GM21390 (cell line): Measurements from ENCODE around the gene LDLRAD2.
"Not testable (repeated sequence)": the region's sequence is repeated elsewhere in the genome, so short reads cannot be mapped to it uniquely, and the experiment has no call there.

Source experiments
- ATAC-seq: cut with Tn5 transposase; IDR thresholded peaks from one replicate; pipeline ENCODE4 v1.9.1; 2021; ENCODE audit not compliant: unreplicated experiment

Gene LDLRAD2

DNA sequence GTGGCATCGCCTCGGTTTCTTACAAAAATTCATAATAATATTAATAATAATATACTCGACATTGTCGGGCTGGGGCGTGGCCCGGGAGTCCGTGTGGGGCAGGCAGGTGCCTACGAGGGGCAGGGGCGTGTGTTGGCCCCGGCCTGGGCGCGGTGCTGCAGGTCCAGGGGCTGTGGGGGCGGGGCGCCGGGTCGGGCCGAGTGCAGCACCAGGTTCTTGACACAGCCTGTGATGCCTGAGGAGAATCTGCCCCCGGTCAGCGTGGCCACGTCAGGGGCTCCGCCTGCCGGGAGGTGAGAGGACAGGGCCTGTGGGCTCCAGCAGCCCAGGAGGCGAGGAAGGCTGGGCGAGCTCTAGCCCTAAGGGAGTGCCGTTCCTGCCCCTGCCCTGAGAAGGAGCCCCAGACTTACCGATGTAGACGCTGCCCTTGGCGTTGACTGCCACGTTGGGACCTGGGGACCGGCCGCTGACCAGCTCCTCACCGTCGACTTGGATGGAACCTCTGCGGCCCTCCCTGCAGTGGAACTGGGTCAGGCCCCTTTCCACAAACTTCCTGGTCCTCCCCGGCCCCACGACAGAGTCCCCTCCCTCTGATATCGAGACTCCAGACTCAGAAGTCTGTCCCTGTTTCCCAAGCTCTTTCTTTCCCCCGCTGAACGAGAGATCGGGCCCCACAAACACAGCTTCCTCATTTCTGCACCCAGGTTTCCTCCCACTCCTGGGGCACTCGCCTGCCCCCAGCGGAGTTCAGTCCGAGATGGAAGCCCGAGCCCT, 11.3 kb downstream of the LDLRAD2 start:
- ATAC-seq = no peak

DNA sequence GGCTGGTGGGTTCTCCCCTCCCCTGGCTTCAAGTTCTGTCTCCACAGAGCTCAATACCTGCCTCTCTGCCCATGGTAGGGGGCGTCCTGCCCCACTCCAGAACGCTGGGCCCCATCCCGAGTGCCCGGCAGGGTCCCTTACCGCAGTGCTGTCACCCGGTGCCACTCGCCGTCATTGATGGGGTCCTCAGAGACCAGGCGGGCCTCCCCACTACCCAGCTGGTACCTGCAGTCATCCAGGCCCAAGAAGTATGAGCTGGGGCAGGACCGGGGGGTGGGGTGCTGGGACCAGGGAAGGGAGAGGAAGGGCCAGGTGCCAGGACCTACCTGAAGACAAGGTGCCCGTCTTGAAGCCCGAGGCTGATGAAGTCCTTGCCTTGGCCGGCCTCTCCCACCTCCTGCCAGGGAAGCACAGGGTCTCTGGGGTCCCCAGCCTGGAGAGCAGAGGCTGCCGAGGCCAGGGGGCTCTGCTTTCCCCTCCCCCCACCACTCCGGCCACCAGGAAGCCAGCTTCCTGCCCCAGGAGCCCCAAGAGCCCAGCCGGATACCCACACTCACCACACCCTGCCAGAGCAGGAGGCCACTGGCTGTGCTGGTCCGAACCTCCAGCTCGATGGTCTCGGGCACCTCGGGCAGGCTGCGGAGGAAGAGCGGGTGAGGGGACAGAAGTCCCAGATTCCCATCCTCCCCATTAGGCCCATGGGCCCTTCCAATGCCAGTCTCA, 12.1 kb downstream of the LDLRAD2 start:
- no peak for ATAC-seq

DNA sequence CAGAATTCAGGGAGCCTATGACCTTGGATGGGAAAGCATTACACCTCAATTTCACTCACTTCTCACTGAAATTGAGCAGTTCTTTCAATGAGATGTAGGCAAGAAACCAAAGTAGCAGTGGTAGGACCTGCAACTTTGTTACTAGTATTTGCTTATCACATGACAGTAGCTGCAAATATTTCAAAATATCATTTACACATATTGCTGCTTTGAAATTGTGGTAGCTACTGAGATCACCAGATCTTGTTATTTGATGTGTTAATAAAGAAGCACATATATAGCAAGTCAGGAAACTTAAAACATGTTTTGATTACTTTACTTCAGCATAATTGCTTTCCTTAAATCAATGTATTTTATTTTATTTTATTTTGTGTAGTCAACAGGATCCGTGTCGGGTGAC, 12.9 kb downstream of the LDLRAD2 start:
- no peak for ATAC-seq

DNA sequence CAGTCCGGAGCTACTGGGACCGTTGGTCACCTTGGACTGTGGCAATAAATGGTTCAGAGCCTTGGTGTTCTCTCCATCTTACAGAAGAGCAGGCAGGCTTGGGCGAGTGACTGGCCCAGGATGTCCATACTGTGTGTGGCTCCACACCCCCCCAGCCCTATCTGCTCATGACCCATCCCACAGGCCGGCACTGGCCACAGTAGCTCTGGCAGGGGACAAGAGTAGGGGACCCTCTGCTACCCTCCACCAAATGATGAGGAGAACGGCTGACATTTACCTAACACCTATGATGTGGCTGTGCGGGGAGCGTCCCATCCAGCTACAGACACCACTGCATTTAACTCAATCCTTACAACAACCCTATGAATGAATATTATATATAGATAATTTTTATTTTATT, 13.3 kb downstream of the LDLRAD2 start:
- ATAC-seq = no peak

DNA sequence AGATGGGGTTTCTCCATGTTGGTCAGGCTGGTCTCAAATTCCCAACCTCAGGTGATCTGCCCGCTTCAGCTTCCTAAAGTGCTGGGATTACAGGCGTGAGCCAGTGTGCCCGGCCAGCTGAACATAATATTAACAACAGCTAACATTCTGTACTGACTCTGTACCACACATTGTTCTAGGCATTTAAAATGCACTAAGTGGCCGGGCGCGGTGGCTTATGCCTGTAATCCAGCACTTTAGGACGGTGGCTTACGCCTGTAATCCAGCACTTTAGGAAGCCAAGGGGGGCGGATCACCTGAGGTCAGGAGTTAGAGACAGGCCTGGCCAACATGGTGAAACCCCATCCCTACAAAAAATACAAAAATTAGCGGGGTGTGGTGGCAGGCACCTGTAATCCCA, 14.6 kb downstream of the LDLRAD2 start:
- not testable (repeated sequence) for ATAC-seq

DNA sequence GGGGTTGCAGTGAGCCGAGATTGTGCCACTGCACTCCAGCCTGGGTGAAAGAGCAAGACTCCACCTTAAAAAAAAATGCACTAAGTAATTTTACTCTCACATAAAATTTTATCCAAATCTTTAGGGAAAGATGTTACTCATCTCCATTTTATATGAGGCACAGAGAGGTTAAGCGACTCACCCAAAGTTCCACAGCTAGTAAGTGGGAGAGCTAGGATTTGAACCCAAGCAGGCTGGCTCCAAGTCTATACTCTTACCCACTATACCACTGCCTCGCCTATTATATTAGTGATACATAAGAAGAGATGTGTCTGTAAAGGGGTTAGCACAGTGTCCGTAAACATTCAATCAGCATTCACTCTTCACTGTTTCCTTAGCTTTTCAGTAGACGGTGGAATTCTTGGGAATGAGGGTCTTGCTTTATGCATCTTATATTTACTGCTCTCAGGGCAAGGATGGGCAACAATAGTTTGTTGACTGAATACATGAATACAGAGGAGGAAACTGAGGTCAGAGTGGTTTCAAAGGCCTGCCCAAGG, 15.1 kb downstream of the LDLRAD2 start:
- ATAC-seq = no peak

DNA sequence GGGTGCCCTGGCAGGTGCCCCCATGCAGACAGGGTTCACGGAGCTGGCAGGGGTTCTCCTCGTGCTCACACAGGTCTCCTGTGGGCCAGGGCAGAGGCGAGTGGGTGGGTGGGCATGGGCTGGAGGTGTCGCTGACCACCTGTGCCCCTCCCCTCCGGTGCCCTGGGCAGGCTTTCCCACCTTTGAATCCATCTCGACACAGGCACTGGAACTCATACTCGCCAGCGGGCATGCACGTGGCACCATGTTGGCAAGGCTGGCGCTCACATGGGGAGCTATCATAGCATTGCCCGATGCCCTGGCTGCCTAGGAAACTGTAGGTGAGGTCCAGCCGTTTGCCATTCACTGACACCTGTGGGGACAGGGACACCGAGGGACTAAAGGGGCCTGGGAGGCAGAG, 16.0 kb downstream of the LDLRAD2 start:
- ATAC-seq = no peak

DNA sequence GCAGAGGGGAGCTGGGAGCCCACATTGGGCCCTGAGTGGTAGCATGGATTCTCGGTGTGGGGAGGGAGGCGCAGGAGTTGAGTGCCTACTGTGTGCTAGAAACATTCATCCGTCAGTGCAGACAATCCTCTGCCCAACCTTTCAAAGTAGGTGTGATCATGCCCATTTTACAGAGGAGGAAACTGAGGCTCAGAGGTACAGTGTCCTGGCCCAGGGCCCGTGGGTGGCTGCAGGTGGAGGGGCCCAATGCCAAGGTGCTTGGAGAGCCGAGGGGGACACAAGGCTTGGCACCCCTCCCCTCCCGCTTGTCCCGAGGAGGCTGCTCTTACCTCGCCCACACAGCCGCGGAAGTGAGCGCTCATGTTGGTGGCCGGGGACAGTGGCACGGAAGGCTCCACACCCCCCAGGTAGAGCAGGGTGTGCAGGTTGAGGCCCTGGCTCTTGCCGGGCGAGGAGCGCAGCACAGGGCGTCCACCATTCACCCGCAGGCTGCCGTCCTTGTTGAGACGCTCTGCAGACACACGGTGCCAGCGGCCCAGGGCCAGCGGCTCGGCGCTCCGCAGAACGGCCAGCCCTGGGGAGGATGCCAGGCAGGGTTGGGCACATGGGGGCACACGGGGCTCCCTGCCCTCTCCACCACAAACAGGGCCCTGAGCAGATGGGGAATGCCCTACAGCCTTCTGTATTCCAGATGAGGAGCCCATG, 16.6 kb downstream of the LDLRAD2 start:
- no peak for ATAC-seq

DNA sequence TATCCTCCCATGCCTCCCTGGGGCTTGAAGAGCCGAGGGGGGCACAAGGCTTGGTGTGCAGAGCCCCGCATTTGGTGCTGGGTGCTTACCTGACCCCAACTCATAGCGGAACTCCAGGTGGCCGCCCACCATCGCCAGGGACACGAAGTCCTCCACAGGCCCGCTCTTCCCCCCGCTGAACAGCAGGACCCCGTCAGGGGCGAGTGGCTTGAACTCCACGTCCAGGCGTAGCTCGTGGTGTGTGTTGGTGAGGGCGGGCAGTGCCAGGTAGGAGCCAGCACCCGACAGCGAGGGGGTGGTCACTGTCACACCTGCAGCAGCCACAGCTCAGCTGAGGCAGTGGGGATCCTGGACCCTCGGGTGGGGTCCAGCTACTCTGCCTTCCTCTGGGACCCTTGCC, 17.2 kb downstream of the LDLRAD2 start:
- no peak for ATAC-seq

DNA sequence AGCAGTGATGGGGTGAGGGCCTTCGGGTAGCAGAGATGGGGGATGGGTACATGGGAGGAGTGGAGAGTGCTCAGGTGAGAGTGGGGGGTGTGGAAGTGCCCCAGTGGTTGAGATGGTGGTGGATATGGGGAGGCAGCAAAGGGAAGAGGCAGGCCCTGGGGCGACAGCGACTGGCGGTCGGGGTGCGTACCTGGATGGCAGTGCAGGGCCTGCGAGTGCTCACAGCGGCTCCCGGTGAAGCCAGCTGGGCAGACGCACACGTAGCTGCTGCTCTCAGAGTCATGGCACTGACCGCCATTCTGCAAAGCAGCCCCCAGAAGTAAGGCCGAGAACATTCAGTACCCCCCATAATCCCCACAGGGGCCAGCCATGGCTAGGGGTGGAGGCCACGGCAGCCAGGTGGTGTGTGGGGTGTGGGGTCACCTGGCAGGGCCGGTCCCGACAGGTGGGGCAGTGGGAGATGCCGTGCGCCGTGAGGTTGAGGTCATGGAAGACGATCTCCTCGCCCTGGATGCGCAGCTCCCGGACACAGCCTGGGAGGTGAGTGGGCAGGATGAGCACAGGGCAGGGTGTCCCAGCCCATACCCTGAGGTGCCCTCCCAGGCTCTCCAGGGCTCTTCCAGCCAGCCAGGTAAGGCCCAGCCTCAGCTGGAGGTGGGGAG, 18.9 kb downstream of the LDLRAD2 start:
- no peak for ATAC-seq

DNA sequence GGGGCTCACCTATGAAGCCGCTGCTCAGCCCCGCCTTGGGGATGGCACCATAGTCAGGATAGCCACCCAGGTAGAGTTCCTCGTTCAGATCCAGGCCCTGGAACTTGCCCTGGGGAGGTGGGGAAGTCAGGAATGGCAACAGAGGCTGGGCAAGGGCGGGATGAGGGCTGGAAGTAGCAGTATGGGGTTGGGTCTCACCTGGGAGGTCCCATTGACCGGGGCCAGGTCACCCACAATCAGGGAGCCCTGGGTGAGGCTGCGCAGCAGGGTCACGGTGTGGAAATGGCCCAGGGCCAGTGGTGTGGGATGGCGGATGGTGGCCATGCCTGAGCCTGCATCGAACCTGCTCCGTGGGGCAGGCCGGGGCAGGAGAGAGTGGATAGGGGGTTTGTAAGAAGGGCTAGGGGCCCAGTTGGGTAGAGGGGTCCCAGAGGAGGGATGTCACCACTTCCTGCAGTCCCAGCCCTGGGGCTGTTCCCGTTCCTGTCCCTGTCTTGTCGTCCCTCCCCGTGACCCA, 19.4 kb downstream of the LDLRAD2 start:
- ATAC-seq = no peak

DNA sequence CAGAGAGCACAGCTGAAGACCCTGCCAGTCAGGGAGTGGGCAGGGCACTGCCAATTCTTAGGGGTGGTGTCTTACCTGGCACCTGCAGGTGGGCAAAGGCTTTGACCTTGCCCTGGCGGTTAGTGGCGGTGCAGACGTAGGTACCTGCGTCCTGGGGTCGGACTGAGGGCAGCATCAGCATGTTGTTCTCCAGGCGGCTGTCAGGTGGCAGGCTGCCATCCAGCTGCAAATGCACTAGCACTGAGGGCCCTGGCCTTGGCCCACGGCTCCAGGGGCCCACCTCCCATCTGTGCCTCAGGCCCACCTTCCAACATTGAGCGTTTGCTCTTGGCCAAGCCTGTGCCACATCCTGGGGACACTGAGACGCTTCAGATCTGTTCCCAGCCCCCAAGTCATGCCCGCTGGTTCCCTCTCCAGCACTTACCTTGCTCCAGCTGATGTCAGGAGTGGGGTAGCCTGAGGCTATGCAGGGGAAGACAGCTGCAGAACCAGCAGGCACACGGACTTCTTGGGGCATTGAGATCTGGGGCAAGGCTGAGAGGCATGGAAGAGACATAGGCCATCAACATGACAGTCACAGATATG, 21.4 kb downstream of the LDLRAD2 start:
- ATAC-seq = no peak

DNA sequence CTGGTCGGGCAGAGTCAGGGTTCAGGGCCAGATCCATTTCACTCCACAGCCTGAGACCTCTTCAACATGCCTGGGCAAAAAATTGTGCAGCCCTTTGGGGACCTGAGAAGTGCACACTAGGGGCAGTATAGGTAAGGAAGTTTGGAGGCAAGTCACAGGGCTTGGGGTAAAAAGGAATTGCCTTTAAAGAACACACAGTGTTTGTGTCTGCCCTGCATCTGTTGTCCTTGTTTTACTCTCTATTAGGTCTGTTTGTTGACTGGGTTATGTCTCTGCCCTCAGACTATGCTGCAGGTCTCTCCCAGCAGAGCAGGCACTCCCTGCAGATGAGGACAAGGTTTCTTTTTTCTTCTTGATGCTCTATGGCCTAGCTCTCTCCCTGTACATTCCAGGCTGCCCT, 22.0 kb downstream of the LDLRAD2 start:
- no peak for ATAC-seq

DNA sequence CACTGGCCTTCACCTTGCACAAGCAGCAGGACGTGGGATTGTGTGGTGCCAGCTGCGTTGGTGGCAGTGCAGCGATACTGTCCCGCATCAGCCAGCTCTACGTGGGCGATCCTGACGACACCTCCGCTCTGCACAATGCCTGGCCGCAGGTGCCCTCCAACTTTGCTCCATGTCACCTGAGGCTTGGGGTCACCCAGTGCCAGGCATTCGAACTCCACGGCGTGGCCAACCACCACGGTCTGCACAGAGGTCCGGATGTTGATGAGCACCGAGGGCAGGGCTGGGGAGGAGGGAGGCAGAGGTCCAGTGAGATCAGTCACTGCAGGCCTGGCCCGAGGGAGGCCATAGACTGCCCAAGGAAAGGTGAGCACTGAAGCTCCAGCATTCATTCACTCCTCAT, 22.6 kb downstream of the LDLRAD2 start:
- no peak for ATAC-seq

DNA sequence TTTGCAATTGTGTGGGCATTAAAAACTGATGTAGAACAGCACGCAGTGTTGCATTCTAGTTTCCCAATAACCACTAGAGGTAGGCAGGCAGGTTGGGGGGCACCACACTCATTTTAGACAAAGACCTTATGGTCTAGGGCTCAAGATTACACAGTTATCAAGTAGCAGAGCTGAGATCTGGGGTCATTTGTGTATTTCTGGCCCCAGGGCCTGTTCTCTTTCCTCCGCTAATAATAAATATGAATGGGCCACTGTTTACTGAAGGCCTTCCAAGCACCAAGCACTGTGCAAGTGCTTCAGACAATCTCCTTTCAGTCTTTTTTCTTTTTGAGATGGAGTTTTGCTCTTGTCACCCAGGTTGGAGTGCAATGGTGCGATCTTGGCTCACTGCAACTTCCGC, 23.9 kb downstream of the LDLRAD2 start:
- ATAC-seq = no peak

DNA sequence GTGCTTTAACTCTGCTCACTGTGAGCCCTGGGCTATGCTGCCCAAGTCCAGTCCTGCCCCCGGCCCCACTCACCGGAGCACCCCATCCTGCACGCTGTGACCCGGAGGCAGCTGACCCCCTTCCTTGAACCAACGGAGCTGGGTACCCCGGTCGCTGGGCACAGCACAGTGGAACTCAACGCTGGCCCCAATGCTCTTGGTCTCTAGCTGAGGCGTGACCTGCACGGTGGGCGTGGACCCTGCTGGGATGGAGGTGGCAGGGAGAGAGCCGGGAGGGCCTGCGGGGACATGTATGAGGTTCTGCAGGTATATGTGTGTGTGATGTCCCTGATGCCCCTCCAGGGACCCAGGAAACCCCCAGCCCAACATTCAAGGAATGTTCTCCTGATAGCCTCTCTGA, 24.7 kb downstream of the LDLRAD2 start:
- no peak for ATAC-seq

DNA sequence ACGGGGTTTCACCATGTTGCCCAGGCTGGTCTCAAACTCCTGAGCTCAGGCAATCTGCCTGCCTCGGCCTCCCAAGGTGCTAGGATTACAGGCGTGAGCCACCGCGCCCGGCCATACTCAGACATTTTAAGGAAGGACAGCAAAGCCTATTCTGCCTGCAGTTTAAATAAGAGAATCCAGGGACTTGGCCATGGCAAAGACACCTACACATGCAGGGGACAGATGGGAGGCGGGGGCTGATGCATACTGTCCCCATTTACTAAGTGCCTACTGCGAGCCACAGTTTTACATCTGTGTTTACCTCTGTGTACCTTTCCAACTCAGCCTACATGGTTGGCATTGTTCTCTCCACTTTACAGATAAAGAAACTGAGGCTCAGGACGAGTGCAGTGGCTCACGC, 25.4 kb downstream of the LDLRAD2 start:
- no peak for ATAC-seq

DNA sequence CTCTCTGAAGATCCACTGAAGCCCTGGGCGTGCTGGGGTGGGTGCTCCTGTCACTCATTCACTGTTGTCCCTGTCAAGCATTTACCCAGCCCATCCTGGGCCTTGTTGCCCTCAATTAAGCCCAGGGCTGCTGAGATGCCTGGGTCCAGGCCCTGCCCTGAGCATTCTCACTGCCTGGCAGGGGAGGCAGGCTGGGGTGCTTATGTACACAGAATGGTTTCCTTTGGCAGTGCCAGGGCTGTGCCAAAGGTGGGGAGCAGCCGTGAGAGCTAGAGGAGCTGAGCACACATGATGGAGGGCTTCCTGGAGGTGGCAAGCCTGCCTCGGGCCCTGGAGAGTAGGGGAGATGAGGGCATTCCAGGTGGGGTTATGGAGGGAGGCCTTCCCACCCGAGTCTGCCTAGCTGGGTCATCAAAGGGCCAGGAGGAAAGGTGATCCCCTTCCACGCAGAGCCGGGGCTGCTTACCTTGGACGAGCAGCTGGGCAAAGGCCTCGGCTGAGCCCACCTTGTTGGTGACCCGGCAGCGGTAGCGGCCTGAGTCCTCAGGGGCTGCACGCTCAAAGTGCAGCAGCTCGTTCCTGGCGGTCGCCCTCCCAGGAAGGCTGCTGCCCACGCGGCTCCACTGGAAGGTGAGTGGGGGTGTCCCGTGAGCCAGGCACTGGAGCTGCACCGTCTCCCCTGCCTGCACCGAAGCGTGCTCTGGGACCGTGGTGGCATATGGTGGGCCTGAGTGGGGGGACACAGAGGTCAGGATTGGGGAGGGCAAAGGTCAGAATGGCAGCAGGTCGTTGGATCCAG, 26.5 kb downstream of the LDLRAD2 start:
- ATAC-seq = no peak

DNA sequence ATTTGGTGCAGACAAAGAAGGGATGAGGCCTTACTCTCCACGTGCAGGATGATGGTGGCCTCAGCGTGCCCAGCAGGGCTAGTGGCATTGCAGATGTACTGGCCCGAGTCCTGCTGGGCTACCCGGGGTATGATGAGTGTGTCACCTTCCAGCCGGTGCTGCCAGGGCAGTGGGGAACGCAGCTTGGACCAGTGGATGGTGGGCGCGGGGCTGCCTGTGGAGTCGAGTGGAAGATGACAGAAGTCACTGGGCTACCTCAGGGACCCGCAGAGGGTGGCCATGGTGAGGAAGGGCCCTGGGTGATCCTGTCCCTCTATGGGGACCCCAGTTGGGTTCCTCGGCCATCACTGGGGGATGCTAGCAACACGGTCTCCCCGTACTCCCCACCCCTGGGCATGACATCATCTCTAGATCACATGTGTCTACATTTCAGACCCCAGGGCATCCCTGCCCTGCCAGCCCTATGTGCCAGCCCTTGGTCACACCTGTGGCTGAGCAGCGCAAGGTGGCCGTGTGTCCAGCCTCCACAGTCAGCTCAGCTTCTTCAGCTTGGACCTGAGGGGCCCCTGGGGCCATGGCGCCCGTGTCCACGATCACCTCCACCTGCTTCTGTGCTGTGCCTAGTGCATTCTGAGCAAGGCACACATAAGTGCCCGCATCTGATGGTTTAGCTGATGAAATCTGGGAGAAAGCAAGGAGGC, 27.4 kb downstream of the LDLRAD2 start:
- no peak for ATAC-seq
